T-helper 9 cell (primary cell): Measurements from ENCODE around the gene ABHD17C.
"Not testable (repeated sequence)": the region's sequence is repeated elsewhere in the genome, so short reads cannot be mapped to it uniquely, and the experiment has no call there.

Experiments
- DNase-seq: peaks from one replicate; pipeline ENCODE4 v3.0.0-alpha.2; 2020
- total RNA-seq, 2 donors: gene quantifications; one replicate each; lab custom pipeline; 2026; lab: John Stamatoyannopoulos, UW

Gene ABHD17C
- total RNA-seq: 2.7 reads per million in 2 donors

DNA sequence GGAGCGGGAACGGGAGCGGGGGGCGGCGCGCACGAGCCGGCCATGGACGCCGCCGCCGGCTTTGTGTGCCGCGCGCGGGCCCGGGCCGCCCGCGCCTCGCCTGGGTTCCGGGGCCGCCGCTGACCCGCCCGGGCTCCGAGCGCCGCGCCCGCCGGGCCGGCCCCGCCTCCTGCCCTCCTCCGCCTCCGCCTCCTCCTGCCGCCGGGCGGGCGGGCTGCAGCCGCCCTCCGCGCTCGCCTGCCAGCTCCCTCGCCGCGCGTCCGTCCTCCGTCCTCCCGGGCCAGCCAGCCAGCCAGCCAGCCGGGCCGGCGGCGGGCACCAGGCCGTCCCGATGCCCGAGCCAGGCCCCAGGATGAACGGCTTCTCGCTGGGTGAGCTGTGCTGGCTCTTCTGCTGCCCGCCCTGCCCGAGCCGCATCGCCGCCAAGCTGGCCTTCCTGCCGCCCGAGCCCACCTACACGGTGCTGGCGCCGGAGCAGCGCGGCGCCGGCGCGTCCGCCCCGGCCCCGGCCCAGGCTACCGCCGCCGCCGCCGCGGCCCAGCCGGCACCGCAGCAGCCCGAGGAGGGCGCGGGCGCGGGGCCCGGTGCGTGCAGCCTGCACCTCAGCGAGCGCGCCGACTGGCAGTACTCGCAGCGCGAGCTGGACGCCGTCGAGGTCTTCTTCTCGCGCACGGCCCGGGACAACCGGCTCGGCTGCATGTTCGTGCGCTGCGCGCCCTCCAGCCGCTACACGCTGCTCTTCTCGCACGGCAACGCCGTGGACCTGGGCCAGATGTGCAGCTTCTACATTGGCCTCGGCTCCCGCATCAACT lies at the start of gene ABHD17C:
Gene ABHD17C (plus strand): TSS at position 212 of the 812 bp plus-strand sequence. CDS start 120 bp downstream, at position 332.
- DNase-seq: no peak

DNA sequence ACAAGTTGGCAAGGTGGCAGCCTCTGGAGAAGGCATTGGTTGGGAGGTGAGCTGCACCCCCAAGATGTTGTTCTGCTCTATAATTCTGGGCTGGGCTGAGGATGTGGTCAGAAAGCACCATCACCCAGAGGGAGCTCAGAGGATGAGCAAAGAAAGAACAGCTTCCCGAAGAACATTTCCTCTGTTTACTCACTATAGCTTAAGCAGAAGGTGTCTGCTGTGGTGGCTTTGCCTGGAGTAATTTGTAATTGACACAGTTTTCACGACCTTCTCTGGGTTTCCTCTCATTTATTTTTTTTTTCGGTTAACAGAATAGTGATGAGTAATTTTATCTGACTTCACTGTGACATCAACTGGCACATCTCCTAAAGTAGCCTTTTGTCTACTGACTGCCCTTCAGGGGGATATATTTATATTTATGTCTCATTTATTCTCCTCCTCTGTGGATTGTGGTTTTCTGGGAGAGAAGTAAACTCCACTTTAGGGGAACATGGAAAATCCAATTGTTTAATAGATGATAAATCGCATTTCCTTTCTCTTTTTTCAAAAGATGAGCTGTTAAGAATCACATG lies 49.5 kb upstream of the ABHD17C start:
- DNase-seq: no peak

DNA sequence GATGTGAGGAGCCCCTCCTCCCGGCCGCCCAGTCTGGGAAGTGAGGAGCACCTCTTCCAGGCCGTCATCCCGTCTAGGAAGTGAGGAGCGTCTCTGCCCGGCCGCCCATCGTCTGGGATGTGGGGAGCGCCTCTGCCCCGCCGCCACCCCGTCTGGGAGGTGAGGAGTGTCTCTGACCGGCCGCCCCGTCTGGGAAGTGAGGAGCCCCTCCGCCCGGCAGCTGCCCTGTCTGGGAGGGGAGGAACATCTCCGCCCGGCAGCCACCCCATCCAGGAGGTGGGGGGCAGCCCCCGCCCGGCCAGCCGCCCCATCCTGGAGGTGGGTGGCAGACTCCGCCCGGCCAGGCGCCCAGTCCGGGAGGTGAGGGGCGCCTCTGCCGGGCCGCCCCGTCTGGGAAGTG lies 47.7 kb upstream of the ABHD17C start:
- DNase-seq: not testable (repeated sequence)

DNA sequence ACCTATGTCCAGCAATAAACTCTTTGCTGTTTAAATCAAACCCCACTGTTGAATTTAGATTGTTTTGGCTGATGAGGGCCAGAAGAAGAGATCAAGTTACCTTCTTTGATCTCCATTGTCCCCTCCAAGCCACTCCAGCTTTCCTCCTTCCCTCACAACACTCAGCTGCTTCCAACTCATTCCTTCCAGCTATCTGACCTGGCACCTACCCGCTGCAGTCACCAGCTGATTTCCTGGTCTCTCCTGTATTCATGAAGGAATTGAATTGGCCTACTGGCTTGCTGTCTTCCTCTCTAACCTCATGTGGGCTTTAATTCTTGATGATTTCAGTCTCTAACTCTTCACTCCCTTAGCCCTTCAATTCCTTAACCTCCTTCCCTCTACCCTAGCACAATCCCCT lies 40.8 kb upstream of the ABHD17C start:
- no peak for DNase-seq

DNA sequence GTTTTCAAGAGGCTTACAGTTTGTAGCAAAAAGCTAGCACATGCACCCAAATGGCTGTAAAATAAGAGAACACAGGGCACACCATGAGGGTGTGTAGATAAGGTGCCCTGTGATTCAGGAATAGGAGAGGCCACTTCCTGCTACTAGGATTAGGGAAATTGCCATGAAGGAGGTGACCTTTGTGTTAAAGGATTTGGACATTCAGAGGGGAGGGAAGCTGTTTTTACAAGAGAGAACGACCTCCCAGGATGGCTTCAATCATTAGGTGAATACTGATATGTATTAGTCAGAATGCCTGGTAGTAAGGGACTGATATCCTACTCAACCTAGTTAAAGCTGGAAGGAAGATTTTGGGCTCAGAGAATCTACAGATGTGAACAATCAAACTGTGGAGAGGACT lies 35.7 kb upstream of the ABHD17C start:
- no peak for DNase-seq

DNA sequence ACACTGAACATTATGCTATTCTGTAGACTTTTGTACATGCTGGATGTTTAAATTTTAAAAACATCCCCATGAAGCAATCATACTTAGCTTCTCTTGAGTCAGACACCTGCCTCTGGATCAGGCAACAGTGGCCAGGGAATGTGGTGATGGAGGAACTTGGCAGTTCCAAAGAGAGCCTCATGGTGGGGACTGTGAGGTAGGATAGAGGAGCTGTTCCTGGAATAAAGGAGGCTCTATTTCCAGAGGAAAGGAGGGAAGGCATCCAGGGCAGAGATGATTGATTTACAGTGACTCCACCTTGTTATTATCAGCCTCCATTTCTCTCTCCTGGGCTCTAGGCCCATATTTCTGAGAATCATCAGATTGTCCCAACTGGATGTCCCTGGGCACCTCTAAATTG lies 35.0 kb upstream of the ABHD17C start:
- DNase-seq: no peak

DNA sequence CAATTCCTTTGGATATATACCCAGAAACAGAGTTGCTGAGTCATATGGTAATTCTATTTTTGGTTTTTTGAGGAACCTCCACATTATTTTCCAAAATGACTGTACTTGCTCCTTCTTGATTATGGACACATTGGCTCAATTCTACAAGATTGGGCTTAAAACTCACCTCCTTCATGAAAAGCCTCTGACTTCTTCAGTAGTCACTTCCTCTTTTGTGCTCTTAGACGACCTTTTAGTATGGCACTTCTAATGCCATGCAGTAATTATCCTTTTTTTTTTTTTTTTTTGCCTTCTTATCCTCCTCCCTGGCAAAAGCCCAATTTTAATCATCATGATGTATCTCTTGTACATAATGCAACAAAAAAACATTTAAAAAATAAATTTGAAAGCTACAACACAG lies 33.0 kb upstream of the ABHD17C start:
- no peak for DNase-seq

DNA sequence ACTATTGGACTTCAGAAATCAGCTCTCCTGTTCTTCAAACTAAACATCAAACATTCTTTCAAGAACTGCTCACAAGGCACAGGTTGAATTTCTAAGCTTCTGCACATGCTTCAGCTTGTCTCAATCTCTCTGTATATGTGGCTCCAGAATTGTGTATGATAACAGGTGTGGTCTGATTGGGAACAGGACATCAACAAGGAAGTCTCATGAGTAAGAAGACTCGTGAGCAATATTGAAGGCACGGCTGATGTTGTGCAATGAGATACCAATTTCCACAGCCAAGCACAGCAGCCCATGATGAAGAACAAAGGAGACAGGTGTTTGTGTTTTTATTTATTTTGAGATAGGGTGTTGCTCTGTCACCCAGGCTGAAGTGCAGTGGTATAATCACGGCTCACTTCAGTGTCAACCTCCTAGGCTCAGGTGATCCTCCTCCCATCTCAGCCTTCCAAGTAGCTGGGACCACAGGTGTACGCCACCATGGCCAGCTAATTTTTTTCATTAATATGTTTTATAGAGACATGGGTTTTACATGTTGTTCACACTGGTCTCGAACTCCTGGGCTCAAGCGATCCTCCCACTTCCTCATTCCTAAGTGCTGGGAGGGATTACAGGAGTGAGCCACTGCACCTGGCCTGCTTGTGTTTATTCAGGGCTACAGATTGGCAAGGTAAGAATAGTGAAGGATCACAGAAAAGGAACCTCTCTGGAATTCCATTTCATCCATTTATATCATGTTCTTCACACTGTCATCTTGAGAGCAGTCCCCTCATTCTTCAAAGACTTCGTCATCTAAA lies 32.2 kb upstream of the ABHD17C start:
- no peak for DNase-seq

DNA sequence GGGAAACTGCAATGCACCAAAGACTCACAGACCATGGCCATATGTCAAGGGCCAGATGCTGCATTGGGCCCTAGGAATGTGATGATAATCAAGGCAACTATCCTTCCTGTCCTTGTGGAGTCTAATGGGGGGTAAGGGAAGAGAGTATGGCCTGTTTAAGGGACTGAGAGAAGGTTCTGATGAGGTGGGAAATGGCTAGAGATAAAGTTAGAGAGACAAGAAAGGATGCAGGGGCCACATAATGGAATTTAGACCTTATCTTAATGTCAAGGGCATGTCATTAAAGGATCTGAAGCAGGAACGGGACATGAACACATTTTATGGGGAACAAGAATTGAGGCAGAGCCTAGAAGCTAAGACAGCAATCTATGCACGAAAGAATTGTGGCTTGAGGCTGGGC lies 30.0 kb upstream of the ABHD17C start:
- DNase-seq: no peak

DNA sequence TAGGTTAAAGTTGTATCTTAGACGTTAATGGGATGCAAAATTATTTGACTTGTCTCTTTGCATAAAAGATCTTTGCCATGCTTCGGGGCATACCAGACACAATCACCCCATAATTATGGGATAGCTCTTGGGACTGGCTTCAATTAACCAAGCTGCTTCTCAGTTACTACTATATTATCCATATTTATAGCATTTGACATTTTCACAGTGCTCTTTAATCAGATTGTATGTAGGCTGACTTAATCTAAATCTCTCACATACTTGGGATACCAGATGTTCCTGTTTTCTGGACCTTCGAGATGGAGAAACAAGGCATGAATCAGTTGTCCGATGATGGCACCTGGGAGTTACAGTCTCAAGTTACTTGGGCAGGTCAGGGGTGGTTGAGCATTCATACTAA lies 27.2 kb upstream of the ABHD17C start:
- no peak for DNase-seq

DNA sequence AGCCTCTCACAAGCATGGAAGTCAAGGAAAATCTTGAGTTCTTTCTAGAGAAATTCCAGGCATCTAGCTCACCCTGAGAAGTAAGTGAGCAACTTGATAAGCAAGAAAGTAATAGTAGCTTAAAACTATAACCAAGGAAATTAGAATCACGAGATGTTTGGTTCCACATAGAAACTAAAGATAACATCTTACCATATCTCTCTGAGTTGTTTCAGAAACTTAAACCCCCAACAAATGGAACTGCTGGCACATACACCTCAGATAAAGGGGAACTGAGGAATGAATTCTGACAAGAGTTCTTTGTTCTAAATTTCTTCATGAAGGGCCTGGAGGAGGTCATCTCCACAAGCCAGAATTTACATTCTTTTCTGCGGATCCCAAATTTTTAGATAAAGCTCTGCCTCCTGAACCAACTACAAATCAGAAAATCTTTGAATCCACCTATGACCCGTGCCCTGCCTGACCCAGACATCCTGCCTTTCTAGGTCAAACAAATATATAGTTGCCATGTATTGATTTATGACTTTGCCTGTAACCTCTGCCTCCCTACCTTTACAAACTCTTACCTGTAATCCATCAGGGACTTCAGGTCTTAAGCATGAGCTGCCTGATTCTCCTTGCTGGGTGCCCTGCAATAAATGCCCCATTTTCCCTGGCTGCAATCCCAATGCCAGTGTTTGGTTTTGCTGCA lies 26.4 kb upstream of the ABHD17C start:
- no peak for DNase-seq

DNA sequence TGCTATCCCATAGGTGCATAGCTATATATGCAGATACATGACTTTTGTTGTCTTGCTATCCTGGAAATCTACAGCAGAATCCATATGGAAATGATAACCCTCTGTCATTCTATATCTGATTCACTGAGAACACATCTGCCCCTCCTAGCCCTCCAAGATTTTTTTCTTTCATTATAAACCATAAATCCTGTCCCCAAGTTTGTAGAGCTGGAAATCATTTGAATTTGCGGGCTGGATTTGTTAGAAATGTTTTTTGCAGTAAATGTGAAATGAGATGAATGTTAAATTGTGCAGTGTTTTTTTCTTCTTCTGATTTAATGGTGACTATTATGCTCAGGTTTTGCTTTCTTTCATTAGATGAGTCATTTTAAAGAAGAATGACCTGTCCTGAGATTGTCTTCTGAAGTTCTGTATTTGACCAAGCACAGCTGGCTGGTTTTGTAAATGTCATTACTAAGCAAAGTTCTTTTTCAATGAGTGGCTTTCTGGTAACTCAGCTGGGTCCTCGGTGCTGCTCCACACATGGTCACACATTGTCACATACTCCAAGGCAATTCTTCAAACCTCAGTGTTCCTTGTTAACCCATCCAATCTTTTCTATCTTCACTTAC lies 25.3 kb upstream of the ABHD17C start:
- no peak for DNase-seq

DNA sequence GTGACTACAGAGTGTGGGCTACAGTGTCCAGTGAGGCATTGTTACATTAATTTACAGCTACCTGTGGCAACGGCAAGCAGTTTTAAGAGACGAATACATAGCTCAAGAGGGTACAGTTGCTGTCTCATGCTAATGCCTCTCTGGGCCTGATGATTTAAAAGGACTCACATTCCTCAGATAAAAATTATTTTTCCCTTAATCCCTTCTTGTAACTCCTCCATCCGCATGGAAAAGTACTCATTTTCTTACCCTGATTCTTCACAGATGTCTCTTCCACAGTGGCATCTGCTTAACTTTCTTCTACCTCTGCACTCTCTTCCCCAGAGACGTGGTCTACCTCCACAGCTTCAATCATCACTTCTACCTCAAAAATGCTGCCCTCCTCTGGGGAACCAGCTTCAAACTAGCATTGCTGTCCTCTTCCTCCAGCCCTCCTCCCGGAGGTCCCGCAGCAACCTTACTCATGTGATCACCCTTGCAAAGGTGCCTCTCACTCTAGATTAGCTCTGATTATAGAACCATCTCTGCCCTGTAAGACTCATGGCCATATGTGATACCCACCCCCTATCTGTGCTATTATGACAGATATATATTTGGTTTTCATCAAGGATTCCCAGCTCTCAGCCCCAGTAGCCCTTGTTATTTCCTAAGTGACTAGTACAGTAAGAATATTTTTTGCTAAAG lies 21.4 kb upstream of the ABHD17C start:
- no peak for DNase-seq

DNA sequence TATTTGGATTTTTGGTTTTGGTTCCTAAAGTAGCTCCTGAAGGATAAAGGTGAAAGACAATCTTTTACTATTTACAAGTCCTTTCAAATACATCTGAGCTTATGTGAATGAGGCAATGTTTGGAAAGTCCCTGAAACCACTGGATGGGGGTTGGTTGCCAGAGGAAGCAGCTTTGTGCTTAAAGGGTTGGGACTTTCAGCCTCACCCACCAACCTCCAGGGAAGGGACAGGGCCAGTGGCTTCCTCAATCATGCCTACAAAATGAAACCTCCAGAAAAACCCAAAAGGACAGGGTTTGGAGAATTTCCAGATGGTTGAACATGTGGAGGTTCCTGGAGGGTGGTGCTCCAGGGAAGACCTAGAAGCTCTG lies 20.9 kb upstream of the ABHD17C start:
- no peak for DNase-seq

DNA sequence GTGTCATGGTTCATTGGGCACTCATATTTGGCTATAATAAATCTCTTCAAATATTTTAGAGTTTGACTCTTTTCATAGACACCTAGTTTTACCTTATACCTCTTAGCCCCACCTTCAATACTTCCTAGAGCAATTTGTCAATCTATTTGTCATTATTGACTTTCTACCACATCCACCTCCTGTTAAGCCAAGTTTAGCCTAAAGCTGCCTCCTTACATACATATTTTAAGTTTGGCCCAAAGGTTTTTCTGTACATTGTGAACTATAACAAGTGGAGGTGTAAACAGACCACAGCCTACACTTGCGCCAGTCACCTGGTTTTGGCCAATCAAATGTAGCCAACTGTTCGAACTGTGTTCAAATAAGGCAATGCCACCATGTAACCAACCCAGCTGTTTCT lies 18.1 kb upstream of the ABHD17C start:
- no peak for DNase-seq

DNA sequence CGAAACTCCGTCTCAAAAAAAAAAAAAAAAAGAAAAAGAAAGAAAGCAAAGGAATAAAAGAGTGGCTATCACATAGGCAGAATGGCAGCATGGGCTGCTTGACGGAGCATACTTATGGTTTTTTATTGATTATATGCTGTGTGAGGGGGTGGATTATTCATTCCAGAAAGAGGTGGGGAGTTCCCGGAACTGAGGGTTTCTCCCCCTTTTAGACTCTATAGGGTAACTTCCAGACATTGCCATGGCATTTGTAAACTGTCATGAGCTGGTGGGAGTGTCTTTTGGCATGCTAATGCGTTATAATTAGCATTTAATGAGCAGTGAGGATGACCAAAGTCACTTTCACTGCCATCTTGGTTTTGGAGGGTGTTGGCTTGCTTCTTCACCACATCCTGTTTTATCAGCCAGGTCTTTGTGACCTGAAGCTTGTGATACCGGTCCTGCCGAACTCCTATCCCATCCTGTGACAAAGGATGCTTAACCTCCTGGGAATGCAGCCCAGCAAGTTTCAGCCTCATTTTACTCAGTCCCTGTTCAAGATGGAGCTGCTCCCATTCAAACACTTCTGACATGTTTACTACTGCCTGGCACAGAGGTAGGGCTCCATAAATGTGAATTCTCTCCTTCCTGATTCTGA lies 15.8 kb upstream of the ABHD17C start:
- no peak for DNase-seq

DNA sequence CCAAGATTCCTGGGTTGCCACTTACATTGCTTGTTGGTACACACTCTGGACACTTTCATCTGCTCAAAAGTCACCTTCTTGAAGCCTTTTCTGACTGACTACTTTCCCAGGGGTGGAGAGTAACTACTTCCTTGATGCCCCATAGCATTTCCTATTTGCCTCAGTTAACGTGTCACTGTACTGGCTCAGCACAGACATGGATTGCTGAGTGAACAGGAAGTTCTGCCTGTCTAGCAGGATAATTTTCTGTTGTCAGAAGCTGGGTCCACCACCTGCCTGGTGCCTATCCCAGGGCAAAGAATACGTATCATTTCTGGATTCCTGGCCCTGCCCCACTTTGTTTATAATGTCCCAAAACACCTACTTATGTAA lies 15.3 kb upstream of the ABHD17C start:
- DNase-seq: no peak

DNA sequence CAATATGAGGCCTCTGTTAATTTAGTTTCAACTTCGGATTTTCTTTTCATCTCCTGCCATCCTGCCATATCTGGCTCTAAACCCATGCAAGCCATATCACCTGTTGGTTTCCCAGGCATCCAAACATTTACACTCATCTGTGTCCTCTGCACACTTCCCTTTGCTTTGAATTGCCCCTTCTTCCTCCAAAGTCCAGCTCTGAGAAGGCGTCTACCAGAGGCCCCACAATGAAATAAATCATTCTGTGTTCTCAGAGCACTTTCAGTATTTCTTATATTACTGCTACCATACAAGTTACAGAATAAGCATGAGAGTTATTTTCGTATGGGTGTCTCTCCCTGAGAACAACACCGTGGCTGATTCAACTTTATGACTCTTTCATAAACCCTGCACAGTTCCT lies 12.9 kb upstream of the ABHD17C start:
- no peak for DNase-seq

DNA sequence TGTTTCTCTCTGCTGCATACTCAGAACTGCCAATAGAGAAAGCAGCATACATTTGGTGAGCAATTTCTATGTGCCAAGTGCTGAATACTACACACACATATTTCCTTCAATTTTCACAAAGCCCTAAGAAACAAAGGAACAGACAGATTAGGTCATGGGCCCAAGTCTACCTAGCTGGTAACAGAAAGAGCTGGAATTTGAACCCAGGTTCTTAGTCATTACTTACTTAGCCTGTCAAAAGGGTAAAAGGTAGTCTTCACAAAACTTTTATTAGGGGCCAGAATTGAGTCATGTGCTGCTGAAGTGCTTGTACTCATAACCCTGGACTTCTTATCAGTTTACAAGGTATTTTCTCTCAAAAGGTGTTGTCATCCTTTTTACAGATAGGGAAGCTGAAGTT lies 10.4 kb upstream of the ABHD17C start:
- no peak for DNase-seq

DNA sequence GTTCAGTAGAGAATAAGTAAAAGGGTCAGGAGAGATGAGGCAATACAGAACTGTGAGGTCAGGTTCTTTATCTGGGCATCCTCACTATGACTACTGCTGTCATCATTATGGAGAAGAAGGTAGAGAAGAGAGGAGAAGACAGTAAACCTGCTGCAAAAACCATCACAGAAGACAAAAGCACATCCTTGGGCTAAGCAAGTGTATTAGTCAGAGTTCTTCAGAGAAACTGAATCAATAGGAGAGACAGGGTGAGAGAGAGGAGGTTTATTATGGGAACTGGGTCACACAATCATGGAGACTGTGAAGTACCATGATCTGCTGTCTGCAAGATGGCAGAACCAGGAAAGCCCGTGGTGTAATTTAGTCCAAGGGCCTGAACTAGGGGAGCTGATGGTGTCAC lies 9.5 kb upstream of the ABHD17C start:
- DNase-seq: no peak

DNA sequence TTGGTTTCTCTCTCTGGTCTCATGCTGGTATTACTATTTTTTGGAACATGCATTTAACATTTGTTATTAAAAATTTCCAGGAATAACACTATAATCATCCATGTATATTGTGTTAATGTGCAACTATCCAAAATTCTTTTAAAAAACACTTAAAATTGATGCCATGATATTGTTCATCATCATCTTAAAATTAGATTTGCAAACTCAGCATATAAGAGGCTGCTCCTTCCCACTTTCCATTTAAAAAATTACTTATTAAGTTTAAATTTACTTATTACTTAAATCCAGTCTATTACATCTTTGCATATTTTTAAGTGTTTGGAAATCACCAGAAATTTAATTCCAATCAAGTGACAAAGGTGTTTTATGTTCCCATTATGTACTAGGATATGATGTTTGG lies 5.8 kb upstream of the ABHD17C start:
- DNase-seq: no peak

DNA sequence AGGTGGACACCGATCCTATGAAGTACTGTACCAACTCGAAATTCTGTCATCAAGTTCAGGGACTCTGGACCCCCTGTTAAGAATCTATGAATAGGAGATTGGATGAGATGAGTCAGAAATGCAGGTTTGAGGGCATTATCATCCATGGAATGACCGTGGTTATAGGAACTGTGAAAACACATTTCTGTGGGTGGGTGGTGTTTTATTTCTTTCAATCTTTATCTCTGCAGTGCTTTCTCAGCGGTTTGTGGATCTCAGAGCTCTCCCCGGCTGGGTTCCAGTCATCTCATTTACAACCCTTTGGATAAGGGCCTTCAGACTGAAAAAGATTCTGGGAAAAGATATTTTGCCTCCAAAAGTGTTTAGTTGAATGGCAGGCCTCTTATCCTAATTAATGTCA lies 5.4 kb upstream of the ABHD17C start:
- no peak for DNase-seq
